GM19467 (cell line): Measurements from ENCODE around the gene RSAD1.

Experiments
- ATAC-seq: cut with Tn5 transposase; IDR thresholded peaks from one replicate; pipeline ENCODE4 v1.9.1; 2021; ENCODE audit warnings: mild to moderate bottlenecking, moderate library complexity; ENCODE audit not compliant: unreplicated experiment

The RSAD1 gene

GRCh38 chr17:50517011-50517410 is 38.4 kb downstream of the RSAD1 start:
- no peak for ATAC-seq

- ATAC-seq, result no peak
Observed at GRCh38 chr17:50517504-50518383, 39.1 kb downstream of the RSAD1 start.

GRCh38 chr17:50518384-50519023 is 39.8 kb downstream of the RSAD1 start:
- no peak for ATAC-seq

- ATAC-seq, result no peak
Observed at GRCh38 chr17:50519141-50519834, 40.6 kb downstream of the RSAD1 start.

GRCh38 chr17:50520483-50520882 is 41.8 kb downstream of the RSAD1 start:
- ATAC-seq, result no peak

- ATAC-seq, result no peak
Observed at GRCh38 chr17:50521514-50521913, 42.9 kb downstream of the RSAD1 start.

GRCh38 chr17:50522766-50523165 is 44.1 kb downstream of the RSAD1 start:
- ATAC-seq, result no peak

GRCh38 chr17:50523208-50523607 is 44.5 kb downstream of the RSAD1 start:
- ATAC-seq, result no peak

- ATAC-seq, result no peak
Observed at GRCh38 chr17:50524838-50525237, 46.2 kb downstream of the RSAD1 start.

GRCh38 chr17:50527155-50527762 is 48.6 kb downstream of the RSAD1 start:
- no peak for ATAC-seq

GRCh38 chr17:50527949-50528474 is 49.4 kb downstream of the RSAD1 start:
- ATAC-seq, result no peak

- no peak for ATAC-seq
Observed at GRCh38 chr17:50529849-50530248, 51.2 kb downstream of the RSAD1 start.

GRCh38 chr17:50531428-50532025 is 52.9 kb downstream of the RSAD1 start:
- ATAC-seq, result no peak

- ATAC-seq, result no peak
Observed at GRCh38 chr17:50532452-50533024, 53.9 kb downstream of the RSAD1 start, which contains the start of gene EPN3. EPN3 (plus strand) TSS chr17:50532735; CDS start chr17:50536557, 3,822 bp downstream.

GRCh38 chr17:50533185-50533584 is 54.5 kb downstream of the RSAD1 start:
- no peak for ATAC-seq

- no peak for ATAC-seq
Observed at GRCh38 chr17:50533720-50534148, 55.1 kb downstream of the RSAD1 start.

- ATAC-seq, result no peak
Observed at GRCh38 chr17:50534222-50534978, 55.7 kb downstream of the RSAD1 start.

GRCh38 chr17:50534979-50535326 is 56.3 kb downstream of the RSAD1 start:
- no peak for ATAC-seq

- no peak for ATAC-seq
Observed at GRCh38 chr17:50535407-50535806, 56.7 kb downstream of the RSAD1 start.
